Smooth muscle cell (in vitro differentiated cells): Measurements from ENCODE around the gene ALDH1A3. TPM values are rescaled to one million over a fixed set of nuclear protein-coding genes. Genes with fewer than 3 reads are reported as not detected.

Experiments
- DNase-seq: peaks from one replicate; lab custom pipeline; 2025; ENCODE audit not compliant: unreplicated experiment; lab: John Stamatoyannopoulos, UW
- H2AFZ ChIP-seq: fragments of 200-600 bp; sonication (generic); 2 replicates; pipeline ENCODE4 v1.6.0; 2016; ENCODE audit warnings: antibody characterized with exemption, low read depth, mild to moderate bottlenecking
- H3F3A ChIP-seq: fragments of 200-600 bp; sonication (generic); 2 replicates; pipeline ENCODE4 v1.6.0; 2017; ENCODE audit warnings: antibody characterized with exemption, low read depth
- H3K27ac ChIP-seq: fragments of 200-600 bp; sonication (generic); 2 replicates; pipeline ENCODE4 v1.5.1; 2016; ENCODE audit warnings: low read depth, mild to moderate bottlenecking
- H3K27me3 ChIP-seq: fragments of 200-600 bp; sonication (generic); 2 replicates; pipeline ENCODE4 v1.6.1; 2016; ENCODE audit warnings: low read depth, mild to moderate bottlenecking
- H3K36me3 ChIP-seq: fragments of 200-600 bp; sonication (generic); 2 replicates; pipeline ENCODE4 v1.5.1; 2016; ENCODE audit warnings: low read depth
- H3K4me1 ChIP-seq: fragments of 200-600 bp; sonication (generic); 2 replicates; pipeline ENCODE4 v1.5.1; 2016; ENCODE audit warnings: low read depth
- H3K4me2 ChIP-seq: fragments of 200-600 bp; sonication (generic); 2 replicates; pipeline ENCODE4 v1.6.0; 2016; ENCODE audit warnings: mild to moderate bottlenecking
- H3K4me3 ChIP-seq: fragments of 200-600 bp; sonication (generic); 2 replicates; pipeline ENCODE4 v1.5.1; 2016; ENCODE audit warnings: mild to moderate bottlenecking
- H3K79me2 ChIP-seq: fragments of 200-600 bp; sonication (generic); 2 replicates; pipeline ENCODE4 v1.6.0; 2016; ENCODE audit warnings: low read depth, mild to moderate bottlenecking
- H3K9ac ChIP-seq: fragments of 200-600 bp; sonication (generic); 2 replicates; pipeline ENCODE4 v1.6.0; 2016; ENCODE audit warnings: low read depth
- H3K9me3 ChIP-seq: fragments of 200-600 bp; sonication (generic); replicated peaks from 2 replicates; pipeline ENCODE4 v1.5.1; 2016; ENCODE audit warnings: low read depth
- H4K20me1 ChIP-seq: fragments of 200-600 bp; sonication (generic); 2 replicates; pipeline ENCODE4 v1.6.0; 2016; ENCODE audit warnings: low read depth
- CTCF ChIP-seq: fragments of 200-600 bp; sonication (generic); IDR thresholded peaks from 2 replicates; pipeline ENCODE4 v1.5.1; 2017; ENCODE audit warnings: borderline replicate concordance, mild to moderate bottlenecking, antibody characterized with exemption; ENCODE audit not compliant: insufficient read depth, poor library complexity, severe bottlenecking
- WGBS: methylation state at CpG from one replicate; pipeline ENCODE4 v1.1.7; 2016; ENCODE audit warnings: low lambda C conversion rate; 5-methylcytosine and 5-hydroxymethylcytosine counted together
- polyA plus RNA-seq: library from polyadenylated mRNA; unstranded; fragments of >200 nt; fragmentation: Nextera tagmentation; extraction: Ambion mirVana; gene quantifications from 2 replicates; pipeline ENCODE4 v1.2.1, GENCODE V29; 2016
- total RNA-seq: library from RNA; depleted of rRNA; stranded (reverse); fragments of >200 nt; gene quantifications from 2 replicates; pipeline ENCODE4 v1.2.3, GENCODE V29; 2014

ALDH1A3 gene
- total and polyA plus RNA-seq, 2 experiments from 2014 or later = 1.3 to 1.6 TPM

- 78% methylated on average over 21 of the region's 21 CpGs for WGBS
- no peak overlapping the region for H3K4me2 ChIP-seq
- H3K4me3 ChIP-seq = no peak overlapping the region
- H3K27ac ChIP-seq = no peak overlapping the region
- TF ChIP-seq CTCF = no peak
- no peaks in the 10 kb centered on the region for H4K20me1 ChIP-seq
- no peak for DNase-seq
- H3K27me3 ChIP-seq = no peaks in the 10 kb centered on the region
- no peak overlapping the region for H3K9ac ChIP-seq
- H3K4me1 ChIP-seq = no peaks in the 10 kb centered on the region
- no peaks in the 10 kb centered on the region for H3K9me3 ChIP-seq
- no peaks in the 10 kb centered on the region for H3K79me2 ChIP-seq
- no peak overlapping the region for H2AFZ ChIP-seq
- no peaks in the 10 kb centered on the region for H3K36me3 ChIP-seq
- H3F3A ChIP-seq = no peaks in the 10 kb centered on the region
Measured at GRCh38 chr15:100891307-100892012, 11.8 kb downstream of the ALDH1A3 start.

DNA sequence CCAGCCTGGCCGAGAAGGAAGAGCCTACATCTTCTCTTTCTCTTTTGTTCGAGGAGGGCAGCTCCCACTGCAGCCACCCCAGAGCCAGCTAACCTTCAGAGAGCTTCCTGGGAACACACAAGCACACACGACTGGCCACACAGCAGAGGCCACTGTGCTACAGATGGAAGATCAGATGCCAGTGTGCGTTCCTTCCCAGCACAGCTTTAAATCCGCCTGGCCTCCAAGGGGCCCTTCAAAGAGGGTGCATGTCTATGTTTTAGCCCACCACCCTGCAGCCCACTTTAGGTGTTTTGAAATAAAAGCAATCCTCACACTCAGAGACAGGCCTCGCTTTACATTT lies 12.4 kb downstream of the ALDH1A3 start:
- H3K4me2 ChIP-seq = no peak overlapping the region
- no peak for DNase-seq
- H3K27ac ChIP-seq = no peak overlapping the region
- no peaks in the 10 kb centered on the region for H3K27me3 ChIP-seq
- 79% methylated on average over 6 of the region's 6 CpGs for WGBS
- no peaks in the 10 kb centered on the region for H4K20me1 ChIP-seq
- no peak overlapping the region for H3K4me3 ChIP-seq
- no peaks in the 10 kb centered on the region for H3K9me3 ChIP-seq
- no peaks in the 10 kb centered on the region for H3K36me3 ChIP-seq
- H2AFZ ChIP-seq = no peak overlapping the region
- H3K9ac ChIP-seq = no peak overlapping the region
- TF ChIP-seq CTCF = no peak
- H3F3A ChIP-seq = no peaks in the 10 kb centered on the region
- H3K79me2 ChIP-seq = no peaks in the 10 kb centered on the region
- H3K4me1 ChIP-seq = no peaks in the 10 kb centered on the region

- TF ChIP-seq CTCF = no peak
- H3K79me2 ChIP-seq = no peaks in the 10 kb centered on the region
- no peaks in the 10 kb centered on the region for H4K20me1 ChIP-seq
- H3K4me3 ChIP-seq = no peak overlapping the region
- no peak overlapping the region for H3K9ac ChIP-seq
- H2AFZ ChIP-seq = no peak overlapping the region
- no peaks in the 10 kb centered on the region for H3K4me1 ChIP-seq
- H3K4me2 ChIP-seq = no peak overlapping the region
- H3K36me3 ChIP-seq = no peaks in the 10 kb centered on the region
- H3F3A ChIP-seq = no peaks in the 10 kb centered on the region
- WGBS = 90% methylated on average over 6 of the region's 6 CpGs
- H3K9me3 ChIP-seq = no peaks in the 10 kb centered on the region
- DNase-seq = no peak
- no peak overlapping the region for H3K27ac ChIP-seq
- H3K27me3 ChIP-seq = peaks cover 3% of the 10 kb centered on the region
Measured at GRCh38 chr15:100893261-100893963, 13.8 kb downstream of the ALDH1A3 start.

GRCh38 chr15:100893964-100894295 lies 14.3 kb downstream of the ALDH1A3 start:
- WGBS = 91% methylated on average over 9 of the region's 9 CpGs
- no peaks in the 10 kb centered on the region for H3K36me3 ChIP-seq
- H3K9ac ChIP-seq = no peak overlapping the region
- H2AFZ ChIP-seq = no peak overlapping the region
- no peaks in the 10 kb centered on the region for H3K79me2 ChIP-seq
- TF ChIP-seq CTCF = no peak
- no peaks in the 10 kb centered on the region for H3F3A ChIP-seq
- peaks cover 3% of the 10 kb centered on the region for H3K27me3 ChIP-seq
- DNase-seq = no peak
- H3K27ac ChIP-seq = no peak overlapping the region
- H4K20me1 ChIP-seq = no peaks in the 10 kb centered on the region
- no peak overlapping the region for H3K4me2 ChIP-seq
- H3K4me3 ChIP-seq = no peak overlapping the region
- H3K9me3 ChIP-seq = no peaks in the 10 kb centered on the region
- H3K4me1 ChIP-seq = no peaks in the 10 kb centered on the region
